ENCODE results near the gene RBBP8NL.

GRCh38 chr20:62366370-62367135 lies 60.8 kb downstream of the RBBP8NL start:
- TF ChIP-seq, protein P1, sequence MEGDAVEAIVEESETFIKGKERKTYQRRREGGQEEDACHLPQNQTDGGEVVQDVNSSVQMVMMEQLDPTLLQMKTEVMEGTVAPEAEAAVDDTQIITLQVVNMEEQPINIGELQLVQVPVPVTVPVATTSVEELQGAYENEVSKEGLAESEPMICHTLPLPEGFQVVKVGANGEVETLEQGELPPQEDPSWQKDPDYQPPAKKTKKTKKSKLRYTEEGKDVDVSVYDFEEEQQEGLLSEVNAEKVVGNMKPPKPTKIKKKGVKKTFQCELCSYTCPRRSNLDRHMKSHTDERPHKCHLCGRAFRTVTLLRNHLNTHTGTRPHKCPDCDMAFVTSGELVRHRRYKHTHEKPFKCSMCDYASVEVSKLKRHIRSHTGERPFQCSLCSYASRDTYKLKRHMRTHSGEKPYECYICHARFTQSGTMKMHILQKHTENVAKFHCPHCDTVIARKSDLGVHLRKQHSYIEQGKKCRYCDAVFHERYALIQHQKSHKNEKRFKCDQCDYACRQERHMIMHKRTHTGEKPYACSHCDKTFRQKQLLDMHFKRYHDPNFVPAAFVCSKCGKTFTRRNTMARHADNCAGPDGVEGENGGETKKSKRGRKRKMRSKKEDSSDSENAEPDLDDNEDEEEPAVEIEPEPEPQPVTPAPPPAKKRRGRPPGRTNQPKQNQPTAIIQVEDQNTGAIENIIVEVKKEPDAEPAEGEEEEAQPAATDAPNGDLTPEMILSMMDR (IDR thresholded peaks at IDR 0.05; ENCODE audit: control extremely low read depth in 1 of 3, insufficient read depth in 1 of 3, low read depth in 1 of 3, low read length in 3 of 3) = no peak
- TF ChIP-seq POLR2AphosphoS5 (IDR thresholded peaks at IDR 0.05; ENCODE audit: low read depth, low read length) = no peak
- TF ChIP-seq EZH2 (IDR thresholded peaks at IDR 0.05; ENCODE audit: low read depth, low read length, severe bottlenecking) = no peak
- TF ChIP-seq JUN (IDR thresholded peaks at IDR 0.05; ENCODE audit: low read depth, low read length) = no peak
- TF ChIP-seq ATF2 (IDR thresholded peaks at IDR 0.05; ENCODE audit: low read length) = no peak
- TF ChIP-seq ZNF274 (IDR thresholded peaks at IDR 0.05; ENCODE audit: borderline replicate concordance, extremely low read depth, low read length) = no peak
- TF ChIP-seq CEBPB (IDR thresholded peaks at IDR 0.05; ENCODE audit: low read depth, low read length) = no peak
- TF ChIP-seq NRF1 (IDR thresholded peaks at IDR 0.05; ENCODE audit: low read depth, low read length) = no peak
- peak in 1 of 2 experiments; percentile 15; a peak in 1 of 3 replicates for TF ChIP-seq POLR2A (IDR thresholded peaks at IDR 0.05; ENCODE audit: control extremely low read depth in 1 of 2, low read depth in 2 of 2, low read length in 2 of 2)
- no peak for TF ChIP-seq EP300 (IDR thresholded peaks at IDR 0.05; ENCODE audit: borderline replicate concordance in 1 of 2, low read depth in 2 of 2, low read length in 2 of 2)

All from H1 (cell line).